DOHH2 (cell line): ENCODE results near the gene LGALS8.

Experiments
- H3F3A ChIP-seq: fragments of 200-600 bp; sonication (generic), shearing (Covaris generic); 2 replicates; pipeline ENCODE4 v1.6.0; 2016; ENCODE audit warnings: antibody characterized with exemption, mild to moderate bottlenecking; ENCODE audit not compliant: control insufficient read depth, insufficient read depth
- H3K27ac ChIP-seq: fragments of 200-600 bp; sonication (generic); 2 replicates; pipeline ENCODE4 v1.5.1; 2014; ENCODE audit warnings: low read depth, mild to moderate bottlenecking, low read length, moderate library complexity
- H3K27me3 ChIP-seq: fragments of 200-600 bp; sonication (generic); 2 replicates; pipeline ENCODE4 v1.6.1; 2014; ENCODE audit warnings: mild to moderate bottlenecking, low read length, mixed read lengths; ENCODE audit not compliant: control insufficient read depth
- H3K36me3 ChIP-seq: fragments of 200-600 bp; sonication (generic); 2 replicates; pipeline ENCODE4 v1.6.1; 2014; ENCODE audit warnings: mild to moderate bottlenecking, low read length, moderate library complexity, mixed read lengths; ENCODE audit not compliant: control insufficient read depth
- H3K4me1 ChIP-seq: fragments of 200-600 bp; sonication (generic); 2 replicates; pipeline ENCODE4 v1.6.1; 2014; ENCODE audit warnings: mild to moderate bottlenecking, low read length, mixed read lengths; ENCODE audit not compliant: control insufficient read depth
- H3K4me2 ChIP-seq: fragments of 200-600 bp; sonication (generic); 2 replicates; pipeline ENCODE4 v1.6.0; 2014; ENCODE audit warnings: mild to moderate bottlenecking, low read length, moderate library complexity
- H3K4me3 ChIP-seq: fragments of 200-600 bp; sonication (generic); 2 replicates; pipeline ENCODE4 v1.5.1; 2014; ENCODE audit warnings: mild to moderate bottlenecking, low read length, mixed read lengths
- H3K79me2 ChIP-seq: fragments of 200-600 bp; sonication (generic); 2 replicates; pipeline ENCODE4 v1.6.1; 2014; ENCODE audit warnings: mild to moderate bottlenecking, low read length, mixed read lengths; ENCODE audit not compliant: control insufficient read depth
- H3K9me2 ChIP-seq: fragments of 200-600 bp; sonication (generic); replicated peaks from 2 replicates; pipeline ENCODE4 v1.6.1; 2014; ENCODE audit warnings: mild to moderate bottlenecking, low read length, mixed read lengths; ENCODE audit not compliant: control insufficient read depth
- H3K9me3 ChIP-seq: fragments of 200-600 bp; sonication (generic); 2 replicates; pipeline ENCODE4 v1.6.1; 2014; ENCODE audit warnings: antibody characterized with exemption, low read length, mixed read lengths; ENCODE audit not compliant: control insufficient read depth, insufficient read depth
- H4K20me1 ChIP-seq: fragments of 200-600 bp; sonication (generic); 2 replicates; pipeline ENCODE4 v1.6.0; 2014; ENCODE audit warnings: low read depth, mild to moderate bottlenecking, antibody characterized with exemption, low read length, moderate library complexity; ENCODE audit not compliant: control insufficient read depth, insufficient read depth
- CTCF ChIP-seq: fragments of 200-600 bp; sonication (generic); IDR thresholded peaks from one replicate; pipeline ENCODE4 v1.5.1; 2014; ENCODE audit warnings: antibody characterized with exemption, mild to moderate bottlenecking, low read depth, low read length; ENCODE audit not compliant: poor library complexity, severe bottlenecking
- EZH2phosphoT487 ChIP-seq: fragments of 200-600 bp; sonication (generic); IDR thresholded peaks from 2 replicates; pipeline ENCODE4 v1.6.1; 2017; ENCODE audit warnings: borderline replicate concordance, mild to moderate bottlenecking, antibody characterized with exemption, low read length, moderate library complexity, mixed read lengths

The LGALS8 gene

GRCh38 chr1:236532850-236533249, 9.1 kb downstream of the LGALS8 start:
- no peak overlapping the region for H3K27ac ChIP-seq
- no peaks in the 10 kb centered on the region for H3K27me3 ChIP-seq
- no peaks in the 10 kb centered on the region for H3K9me2 ChIP-seq
- H3K36me3 ChIP-seq, result no peaks in the 10 kb centered on the region
- no peaks in the 10 kb centered on the region for H3F3A ChIP-seq
- H3K4me1 ChIP-seq, result peaks cover 12% of the 10 kb centered on the region
- no peak overlapping the region for H3K4me3 ChIP-seq
- no peaks in the 10 kb centered on the region for H3K9me3 ChIP-seq
- H3K4me2 ChIP-seq, result no peak overlapping the region
- H4K20me1 ChIP-seq, result no peaks in the 10 kb centered on the region
- H3K79me2 ChIP-seq, result no peaks in the 10 kb centered on the region
- no peak for TF ChIP-seq CTCF
- no peak for TF ChIP-seq EZH2phosphoT487

DNA sequence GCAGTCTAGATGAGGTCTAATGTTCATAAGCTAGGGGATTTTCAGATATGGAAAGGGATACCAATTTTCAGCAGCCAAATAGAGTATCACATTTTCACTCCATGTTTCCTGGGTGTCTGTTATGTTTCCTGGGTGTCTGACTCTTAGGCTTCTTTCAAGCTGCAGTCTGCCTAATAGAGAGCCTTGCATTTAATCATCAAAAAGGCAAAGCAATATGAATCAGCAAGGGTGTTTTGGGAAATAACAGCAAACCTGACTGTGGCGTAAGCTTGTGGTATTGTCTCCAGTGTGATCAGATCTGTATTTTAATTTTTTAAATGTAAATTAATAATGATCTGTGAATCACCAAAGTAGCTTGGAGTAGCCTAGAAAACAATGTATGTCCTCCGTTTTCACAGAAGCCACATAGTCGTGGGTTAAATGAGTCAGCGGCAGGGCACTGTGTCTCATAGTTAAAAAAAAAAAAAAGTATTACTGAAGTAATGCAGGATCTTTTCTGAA, 10.4 kb downstream of the LGALS8 start:
- H4K20me1 ChIP-seq, result no peaks in the 10 kb centered on the region
- TF ChIP-seq EZH2phosphoT487, result no peak
- no peak for TF ChIP-seq CTCF
- peaks cover 12% of the 10 kb centered on the region for H3K4me1 ChIP-seq
- H3K9me3 ChIP-seq, result no peaks in the 10 kb centered on the region
- H3K4me3 ChIP-seq, result no peak overlapping the region
- no peaks in the 10 kb centered on the region for H3F3A ChIP-seq
- H3K27me3 ChIP-seq, result no peaks in the 10 kb centered on the region
- no peaks in the 10 kb centered on the region for H3K79me2 ChIP-seq
- peaks cover 3% of the 10 kb centered on the region; the same call in 1 of the 2 replicates for H3K36me3 ChIP-seq
- no peak overlapping the region for H3K4me2 ChIP-seq
- no peaks in the 10 kb centered on the region for H3K9me2 ChIP-seq
- H3K27ac ChIP-seq, result no peak overlapping the region

DNA sequence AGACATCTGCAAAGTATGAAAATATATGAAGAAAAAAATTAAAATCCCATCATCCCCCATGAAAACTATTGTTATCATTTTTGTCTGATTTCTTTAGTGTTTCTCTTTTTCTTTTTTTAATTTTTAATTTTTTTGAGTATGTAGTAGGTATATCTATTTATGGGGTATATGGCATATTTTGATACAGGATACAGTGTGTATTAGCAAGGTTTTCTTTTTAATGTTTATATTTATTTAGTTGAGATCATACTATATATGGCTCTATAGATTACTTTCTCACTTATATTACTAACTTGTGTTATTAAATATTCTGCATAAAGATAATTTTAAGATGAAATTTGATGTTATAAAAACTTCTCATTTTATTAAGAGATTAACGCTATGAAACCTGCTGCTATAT, 11.4 kb downstream of the LGALS8 start:
- H3K4me1 ChIP-seq, result peaks cover 12% of the 10 kb centered on the region
- no peak overlapping the region for H3K4me3 ChIP-seq
- no peaks in the 10 kb centered on the region for H3K9me3 ChIP-seq
- H3K4me2 ChIP-seq, result no peak overlapping the region
- no peak for TF ChIP-seq EZH2phosphoT487
- TF ChIP-seq CTCF, result no peak
- H3K27me3 ChIP-seq, result no peaks in the 10 kb centered on the region
- no peak overlapping the region for H3K27ac ChIP-seq
- H3K36me3 ChIP-seq, result peaks cover 3% of the 10 kb centered on the region; the same call in 1 of the 2 replicates
- no peaks in the 10 kb centered on the region for H3K9me2 ChIP-seq
- no peaks in the 10 kb centered on the region for H4K20me1 ChIP-seq
- H3K79me2 ChIP-seq, result no peaks in the 10 kb centered on the region
- H3F3A ChIP-seq, result no peaks in the 10 kb centered on the region
